ENCODE data around the gene TNNI3. TPM values are rescaled to one million over a fixed set of nuclear protein-coding genes. Genes with fewer than 3 reads are reported as not detected.

Gene TNNI3
- polyA plus RNA-seq, 1 of the 3 experiments (the other 2 are of a cell fraction), result 11.4 TPM

DNA sequence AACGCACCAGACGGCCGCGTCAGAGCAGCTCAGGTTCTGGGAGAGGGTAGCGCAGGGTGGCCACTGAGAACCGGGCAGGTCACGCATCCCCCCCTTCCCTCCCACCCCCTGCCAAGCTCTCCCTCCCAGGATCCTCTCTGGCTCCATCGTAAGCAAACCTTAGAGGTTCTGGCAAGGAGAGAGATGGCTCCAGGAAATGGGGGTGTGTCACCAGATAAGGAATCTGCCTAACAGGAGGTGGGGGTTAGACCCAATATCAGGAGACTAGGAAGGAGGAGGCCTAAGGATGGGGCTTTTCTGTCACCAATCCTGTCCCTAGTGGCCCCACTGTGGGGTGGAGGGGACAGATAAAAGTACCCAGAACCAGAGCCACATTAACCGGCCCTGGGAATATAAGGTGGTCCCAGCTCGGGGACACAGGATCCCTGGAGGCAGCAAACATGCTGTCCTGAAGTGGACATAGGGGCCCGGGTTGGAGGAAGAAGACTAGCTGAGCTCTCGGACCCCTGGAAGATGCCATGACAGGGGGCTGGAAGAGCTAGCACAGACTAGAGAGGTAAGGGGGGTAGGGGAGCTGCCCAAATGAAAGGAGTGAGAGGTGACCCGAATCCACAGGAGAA lies 42.0 kb downstream of the TNNI3 start:
- Histone ChIP-seq H3K9ac (peak overlapping the region; percentile 92), H3K4me2 (peak overlapping the region; percentile 96), H3K4me3 (ENCODE audit: low read depth in 2 of 2, low read length in 1 of 2) (peak overlapping the region; percentile 67 to 87), H3F3A (replicated peaks; ENCODE audit: insufficient read depth) (peaks cover 5% of the 10 kb centered on the region), H3K9me3 (no peaks in the 10 kb centered on the region), H3K27me3 (ENCODE audit: insufficient read depth) (no peaks in the 10 kb centered on the region), H2AFZ (ENCODE audit: low read depth) (no peak overlapping the region), H3K4me1 (ENCODE audit: control insufficient read depth in 1 of 2, insufficient read depth in 2 of 2, low read depth in 1 of 2, low read length in 1 of 2) (peaks cover 9 to 27% of the 10 kb centered on the region in 2 experiments; a peak in 3 of 4 replicates), H3K36me3 (replicated peaks in 1 of 2; ENCODE audit: control insufficient read depth in 1 of 2, insufficient read depth in 2 of 2, low read length in 1 of 2) (peaks cover 0 to 7% of the 10 kb centered on the region in 2 experiments), H3K79me2 (ENCODE audit: insufficient read depth) (peaks cover 58% of the 10 kb centered on the region), H3K27ac (ENCODE audit: low read depth in 2 of 2, low read length in 1 of 2) (peak overlapping the region in 1 of 2 experiments; percentile 76; a peak in 3 of 4 replicates), H3K9me2 (no peaks in the 10 kb centered on the region), H4K20me1 (ENCODE audit: insufficient read depth) (peaks cover 52% of the 10 kb centered on the region)
- DNase-seq, result peak; percentile 60
- CTCF ChIA-PET, result interaction anchor here (6.2 kb wide), 1 partner anchor 27 kb away, joined by 38 read pairs; no protein-coding TSS in a partner anchor
- TF ChIP-seq, protein P1, sequence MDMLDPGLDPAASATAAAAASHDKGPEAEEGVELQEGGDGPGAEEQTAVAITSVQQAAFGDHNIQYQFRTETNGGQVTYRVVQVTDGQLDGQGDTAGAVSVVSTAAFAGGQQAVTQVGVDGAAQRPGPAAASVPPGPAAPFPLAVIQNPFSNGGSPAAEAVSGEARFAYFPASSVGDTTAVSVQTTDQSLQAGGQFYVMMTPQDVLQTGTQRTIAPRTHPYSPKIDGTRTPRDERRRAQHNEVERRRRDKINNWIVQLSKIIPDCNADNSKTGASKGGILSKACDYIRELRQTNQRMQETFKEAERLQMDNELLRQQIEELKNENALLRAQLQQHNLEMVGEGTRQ (IDR thresholded peaks at IDR 0.05; ENCODE audit: borderline replicate concordance, low read depth, low read length), result no peak
- TF ChIP-seq ELF1 (IDR thresholded peaks at IDR 0.05) (no peak), FOXJ3 (CRISPR knock-in tag; IDR thresholded peaks at IDR 0.05) (no peak), RAD21 (IDR thresholded peaks at IDR 0.05; ENCODE audit: low read length) (no peak), FOXM1 (IDR thresholded peaks at IDR 0.05; ENCODE audit: low read depth) (no peak), GATA2 (CRISPR knock-in tag; IDR thresholded peaks at IDR 0.05) (no peak), MXI1 (IDR thresholded peaks at IDR 0.05; ENCODE audit: low read depth, low read length) (no peak), EP300 (IDR thresholded peaks at IDR 0.05; ENCODE audit: borderline replicate concordance in 1 of 2, low read depth in 1 of 2, low read length in 1 of 2) (no peak), RXRA (IDR thresholded peaks at IDR 0.05; ENCODE audit: borderline replicate concordance, low read depth) (no peak), EZH2phosphoT487 (IDR thresholded peaks at IDR 0.05; ENCODE audit: borderline replicate concordance, low read depth) (no peak), MEF2A (IDR thresholded peaks at IDR 0.05; ENCODE audit: borderline replicate concordance, low read depth) (no peak), SIN3A (IDR thresholded peaks at IDR 0.05; ENCODE audit: borderline replicate concordance, low read depth, low read length) (no peak), RCOR1 (IDR thresholded peaks at IDR 0.05; ENCODE audit: low read length) (no peak)
- TF ChIP-seq, protein P2, sequence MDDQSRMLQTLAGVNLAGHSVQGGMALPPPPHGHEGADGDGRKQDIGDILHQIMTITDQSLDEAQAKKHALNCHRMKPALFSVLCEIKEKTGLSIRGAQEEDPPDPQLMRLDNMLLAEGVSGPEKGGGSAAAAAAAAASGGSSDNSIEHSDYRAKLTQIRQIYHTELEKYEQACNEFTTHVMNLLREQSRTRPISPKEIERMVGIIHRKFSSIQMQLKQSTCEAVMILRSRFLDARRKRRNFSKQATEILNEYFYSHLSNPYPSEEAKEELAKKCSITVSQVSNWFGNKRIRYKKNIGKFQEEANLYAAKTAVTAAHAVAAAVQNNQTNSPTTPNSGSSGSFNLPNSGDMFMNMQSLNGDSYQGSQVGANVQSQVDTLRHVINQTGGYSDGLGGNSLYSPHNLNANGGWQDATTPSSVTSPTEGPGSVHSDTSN (IDR thresholded peaks at IDR 0.05), result no peak
- TF ChIP-seq, protein P3, sequence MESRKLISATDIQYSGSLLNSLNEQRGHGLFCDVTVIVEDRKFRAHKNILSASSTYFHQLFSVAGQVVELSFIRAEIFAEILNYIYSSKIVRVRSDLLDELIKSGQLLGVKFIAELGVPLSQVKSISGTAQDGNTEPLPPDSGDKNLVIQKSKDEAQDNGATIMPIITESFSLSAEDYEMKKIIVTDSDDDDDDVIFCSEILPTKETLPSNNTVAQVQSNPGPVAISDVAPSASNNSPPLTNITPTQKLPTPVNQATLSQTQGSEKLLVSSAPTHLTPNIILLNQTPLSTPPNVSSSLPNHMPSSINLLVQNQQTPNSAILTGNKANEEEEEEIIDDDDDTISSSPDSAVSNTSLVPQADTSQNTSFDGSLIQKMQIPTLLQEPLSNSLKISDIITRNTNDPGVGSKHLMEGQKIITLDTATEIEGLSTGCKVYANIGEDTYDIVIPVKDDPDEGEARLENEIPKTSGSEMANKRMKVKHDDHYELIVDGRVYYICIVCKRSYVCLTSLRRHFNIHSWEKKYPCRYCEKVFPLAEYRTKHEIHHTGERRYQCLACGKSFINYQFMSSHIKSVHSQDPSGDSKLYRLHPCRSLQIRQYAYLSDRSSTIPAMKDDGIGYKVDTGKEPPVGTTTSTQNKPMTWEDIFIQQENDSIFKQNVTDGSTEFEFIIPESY (IDR thresholded peaks at IDR 0.05; ENCODE audit: borderline replicate concordance, low read depth), result no peak
- TF ChIP-seq, protein P4, sequence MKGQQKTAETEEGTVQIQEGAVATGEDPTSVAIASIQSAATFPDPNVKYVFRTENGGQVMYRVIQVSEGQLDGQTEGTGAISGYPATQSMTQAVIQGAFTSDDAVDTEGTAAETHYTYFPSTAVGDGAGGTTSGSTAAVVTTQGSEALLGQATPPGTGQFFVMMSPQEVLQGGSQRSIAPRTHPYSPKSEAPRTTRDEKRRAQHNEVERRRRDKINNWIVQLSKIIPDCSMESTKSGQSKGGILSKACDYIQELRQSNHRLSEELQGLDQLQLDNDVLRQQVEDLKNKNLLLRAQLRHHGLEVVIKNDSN (IDR thresholded peaks at IDR 0.05; ENCODE audit: borderline replicate concordance, low read depth), result no peak
- TF ChIP-seq, protein P5, sequence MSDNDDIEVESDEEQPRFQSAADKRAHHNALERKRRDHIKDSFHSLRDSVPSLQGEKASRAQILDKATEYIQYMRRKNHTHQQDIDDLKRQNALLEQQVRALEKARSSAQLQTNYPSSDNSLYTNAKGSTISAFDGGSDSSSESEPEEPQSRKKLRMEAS (IDR thresholded peaks at IDR 0.05; ENCODE audit: low read depth), result no peak
- POLR2A ChIA-PET, result no interaction called here
- WGBS (ENCODE audit: low lambda C conversion rate), result 58% methylated on average over 13 of the region's 13 CpGs

Data from SK-N-SH (cell line).